Neural cell (in vitro differentiated cells): ENCODE data around the gene ZBTB44. TPM values are rescaled to one million over a fixed set of nuclear protein-coding genes. Genes with fewer than 3 reads are reported as not detected.

Experiments
- H2AFZ ChIP-seq: fragments of 200-600, 300-800 bp; sonication (generic), shearing (Covaris generic); 2 replicates; pipeline ENCODE4 v1.6.0; 2014; ENCODE audit warnings: low read depth, mild to moderate bottlenecking, antibody characterized with exemption, low read length, moderate library complexity
- H3F3A ChIP-seq: fragments of 200-600 bp; shearing (Covaris generic); 2 replicates; pipeline ENCODE4 v1.6.1; 2016; ENCODE audit warnings: mild to moderate bottlenecking, moderate library complexity, mixed read lengths, antibody characterized with exemption, low read length; ENCODE audit not compliant: insufficient read depth, poor library complexity, severe bottlenecking
- H3K27ac ChIP-seq: fragments of 200-600, 300-800 bp; sonication (generic), shearing (Covaris generic); 2 replicates; pipeline ENCODE4 v1.5.1; 2014; ENCODE audit warnings: mild to moderate bottlenecking, low read length, moderate library complexity
- H3K27me3 ChIP-seq: fragments of 300-800, 200-600 bp; sonication (generic), shearing (Covaris generic); 2 replicates; pipeline ENCODE4 v1.6.0; 2014; ENCODE audit warnings: mild to moderate bottlenecking, low read depth, low read length, moderate library complexity; ENCODE audit not compliant: insufficient read depth
- H3K36me3 ChIP-seq: fragments of 300-800, 200-600 bp; sonication (generic), shearing (Covaris generic); 2 replicates; pipeline ENCODE4 v1.5.1; 2014; ENCODE audit warnings: mild to moderate bottlenecking, antibody characterized with exemption, low read length, moderate library complexity; ENCODE audit not compliant: insufficient read depth
- H3K4me2 ChIP-seq: fragments of 300-800, 200-600 bp; sonication (generic), shearing (Covaris generic); 2 replicates; pipeline ENCODE4 v1.6.0; 2014; ENCODE audit warnings: mild to moderate bottlenecking, low read length
- H3K4me3 ChIP-seq: fragments of 300-800, 200-600 bp; sonication (generic), shearing (Covaris generic); 2 replicates; pipeline ENCODE4 v1.5.1; 2014; ENCODE audit warnings: mild to moderate bottlenecking, low read length, moderate library complexity
- H3K79me2 ChIP-seq: fragments of 200-600 bp; shearing (Covaris generic); replicated peaks from 2 replicates; pipeline ENCODE4 v1.6.0; 2014; ENCODE audit warnings: mild to moderate bottlenecking, low read length, moderate library complexity; ENCODE audit not compliant: insufficient read depth
- H3K9ac ChIP-seq: fragments of 300-800, 200-600 bp; sonication (generic), shearing (Covaris generic); 2 replicates; pipeline ENCODE4 v1.6.1; 2016; ENCODE audit warnings: mild to moderate bottlenecking, low read length, mixed read lengths
- H3K9me2 ChIP-seq: fragments of 200-600 bp; shearing (Covaris generic); 2 replicates; pipeline ENCODE4 v1.6.1; 2016; ENCODE audit warnings: mild to moderate bottlenecking, low read length, mixed read lengths; ENCODE audit not compliant: insufficient read depth
- H3K9me3 ChIP-seq: fragments of 200-600, 300-800 bp; sonication (generic), shearing (Covaris generic); 2 replicates; pipeline ENCODE4 v1.6.1; 2016; ENCODE audit warnings: mild to moderate bottlenecking, mixed run types, low read length, moderate library complexity, mixed read lengths
- H4K20me1 ChIP-seq: fragments of 200-600 bp; shearing (Covaris generic); 2 replicates; pipeline ENCODE4 v1.6.1; 2016; ENCODE audit warnings: mild to moderate bottlenecking, mixed run types; ENCODE audit not compliant: insufficient read depth
- CTCF ChIP-seq: fragments of 450-650 bp; IDR thresholded peaks from 2 replicates; pipeline ENCODE4 v1.5.1; 2014; ENCODE audit warnings: antibody characterized with exemption, mild to moderate bottlenecking, moderate library complexity; ENCODE audit not compliant: poor library complexity, severe bottlenecking
- EP300 ChIP-seq: fragments of 450-650 bp; conservative IDR thresholded peaks from 2 replicates; pipeline ENCODE4 v1.6.1; 2014; ENCODE audit warnings: antibody characterized with exemption, mild to moderate bottlenecking, moderate library complexity; ENCODE audit not compliant: poor library complexity, severe bottlenecking
- EZH2 ChIP-seq: fragments of 200-600, 300-800 bp; shearing (Covaris generic), sonication (generic); IDR thresholded peaks from 2 replicates; pipeline ENCODE4 v1.6.1; 2014; ENCODE audit warnings: antibody characterized with exemption, low read length, borderline replicate concordance, mild to moderate bottlenecking; ENCODE audit not compliant: insufficient read depth, poor library complexity, severe bottlenecking
- MXI1 ChIP-seq: fragments of 450-650 bp; conservative IDR thresholded peaks from 2 replicates; pipeline ENCODE4 v1.6.1; 2014; ENCODE audit warnings: antibody characterized with exemption, mild to moderate bottlenecking; ENCODE audit not compliant: poor library complexity, severe bottlenecking
- POLR2AphosphoS5 ChIP-seq: IDR thresholded peaks from 2 replicates; pipeline ENCODE4 v1.6.1; 2012
- RAD21 ChIP-seq: fragments of 450-650 bp; conservative IDR thresholded peaks from 2 replicates; pipeline ENCODE4 v1.6.1; 2014; ENCODE audit warnings: antibody characterized with exemption, mild to moderate bottlenecking, moderate library complexity
- REST ChIP-seq: IDR thresholded peaks from 2 replicates; pipeline ENCODE4 v1.6.1; 2012; ENCODE audit warnings: borderline replicate concordance
- SMC3 ChIP-seq: fragments of 450-650 bp; conservative IDR thresholded peaks from 2 replicates; pipeline ENCODE4 v1.6.1; 2014; ENCODE audit warnings: antibody characterized with exemption, mild to moderate bottlenecking, moderate library complexity; ENCODE audit not compliant: poor library complexity
- TAF1 ChIP-seq: IDR thresholded peaks from 2 replicates; pipeline ENCODE4 v1.6.1; 2012; ENCODE audit warnings: low read depth
- polyA plus RNA-seq: library from polyadenylated mRNA; depleted of rRNA; stranded (reverse); fragments of >200 nt; gene quantifications from 2 replicates; pipeline ENCODE4 v1.2.3, GENCODE V29; 2014

The ZBTB44 gene
- polyA plus RNA-seq, 1 donor from 2014 or later, result 23.3 TPM

GRCh38 chr11:130260742-130261141 lies 54.0 kb downstream of the ZBTB44 start:
- Histone ChIP-seq H2AFZ (no peak overlapping the region), H4K20me1 (no peaks in the 10 kb centered on the region), H3K4me3 (no peak overlapping the region), H3K27ac (no peak overlapping the region), H3K9ac (no peak overlapping the region), H3K36me3 (peaks cover 4% of the 10 kb centered on the region), H3K79me2 (no peaks in the 10 kb centered on the region), H3K4me2 (no peak overlapping the region), H3K9me3 (no peaks in the 10 kb centered on the region), H3F3A (no peaks in the 10 kb centered on the region), H3K9me2 (no peaks in the 10 kb centered on the region), H3K27me3 (no peaks in the 10 kb centered on the region)
- TF ChIP-seq EP300 (no peak), RAD21 (no peak), REST (no peak), MXI1 (no peak), EZH2 (no peak), TAF1 (no peak)

- H3K9me3 ChIP-seq, result no peaks in the 10 kb centered on the region
These were observed 54.6 kb downstream of the ZBTB44 start for GRCh38 chr11:130260080-130260627.

More at GRCh38 chr11:130260080-130260627, 54.6 kb downstream of the ZBTB44 start:
- Histone ChIP-seq H3K4me3 (no peak overlapping the region), H3K4me2 (no peak overlapping the region), H3F3A (no peaks in the 10 kb centered on the region), H2AFZ (no peak overlapping the region), H3K36me3 (peaks cover 4% of the 10 kb centered on the region), H3K79me2 (no peaks in the 10 kb centered on the region), H3K9ac (no peak overlapping the region), H3K27me3 (no peaks in the 10 kb centered on the region), H3K27ac (no peak overlapping the region), H3K9me2 (no peaks in the 10 kb centered on the region), H4K20me1 (no peaks in the 10 kb centered on the region)
- TF ChIP-seq SMC3 (no peak), EP300 (no peak), REST (no peak), MXI1 (no peak), TAF1 (no peak), RAD21 (no peak), EZH2 (no peak), CTCF (no peak), POLR2AphosphoS5 (no peak)
